Measurements from ENCODE around the gene NRG2. TPM values are rescaled to one million over a fixed set of nuclear protein-coding genes. Genes with fewer than 3 reads are reported as not detected.

Gene NRG2
- total and polyA plus RNA-seq, 2 of the 4 experiments (the other 2 are of a cell fraction), result 0.18 TPM; not detected in 1

- H2BK20ac ChIP-seq (ENCODE audit: low read depth, low read length), result no peak overlapping the region
- no peaks in the 10 kb centered on the region; the same call in 1 of the 2 replicates for H3K9me3 ChIP-seq (ENCODE audit: control insufficient read depth, insufficient read depth, low read length)
- in situ Hi-C loops (cut with MboI; ENCODE audit: low sequenced_read_pairs) (no loop called here), dilution Hi-C loops (cut with HindIII; ENCODE audit: low sequenced_read_pairs, unreplicated experiment) (no loop called here), intact Hi-C loops (cut with micrococcal nuclease) (no loop called here)
- H3K56ac ChIP-seq (ENCODE audit: extremely low read depth, insufficient read depth, low read length), result no peak overlapping the region
- no peak overlapping the region for H2AK9ac ChIP-seq (replicated peaks; ENCODE audit: low read depth, low read length, poor library complexity)
- no peak overlapping the region for H3K9ac ChIP-seq (ENCODE audit: low read depth, low read length)
- no peak overlapping the region for H2AFZ ChIP-seq (replicated peaks; ENCODE audit: low read length, poor library complexity)
- H3K27ac ChIP-seq (ENCODE audit: insufficient read depth, low read length), result no peak overlapping the region
- no peaks in the 10 kb centered on the region for H3K79me1 ChIP-seq (ENCODE audit: low read depth in 1 of 2, low read length in 2 of 2)
- no peak overlapping the region for H2BK5ac ChIP-seq (ENCODE audit: low read depth, low read length, poor library complexity, severe bottlenecking)
- BruUV-seq (replicated peaks), result no TSS peak
- no peak for TF ChIP-seq USF2 (IDR thresholded peaks at IDR 0.05; ENCODE audit: low read depth, low read length)
- no peak for TF ChIP-seq FOS (IDR thresholded peaks at IDR 0.05; ENCODE audit: low read depth, low read length)
- TF ChIP-seq CTCF (conservative IDR thresholded peaks at IDR 0.05; ENCODE audit: low read depth, low read length), result no peak
- TF ChIP-seq POLR2A (IDR thresholded peaks at IDR 0.05; ENCODE audit: low read depth, low read length), result no peak
- TF ChIP-seq CEBPB (IDR thresholded peaks at IDR 0.05; ENCODE audit: low read depth, low read length), result no peak
- TF ChIP-seq RFX5 (IDR thresholded peaks at IDR 0.05; ENCODE audit: low read depth, low read length), result no peak
- no peak for TF ChIP-seq MXI1 (IDR thresholded peaks at IDR 0.05; ENCODE audit: borderline replicate concordance, low read depth, low read length)
- no peak for TF ChIP-seq MAZ (IDR thresholded peaks at IDR 0.05; ENCODE audit: borderline replicate concordance, low read depth, low read length)
- TF ChIP-seq SMC3 (IDR thresholded peaks at IDR 0.05; ENCODE audit: low read depth, low read length), result no peak
- no peak for TF ChIP-seq BHLHE40 (IDR thresholded peaks at IDR 0.05; ENCODE audit: low read depth, low read length)
- no peak for TF ChIP-seq CHD1 (IDR thresholded peaks at IDR 0.05; ENCODE audit: low read depth, low read length)
- TF ChIP-seq RCOR1 (IDR thresholded peaks at IDR 0.05; ENCODE audit: insufficient replicate concordance, low read length), result no peak
- no peak for TF ChIP-seq ELK1 (IDR thresholded peaks at IDR 0.05; ENCODE audit: borderline replicate concordance, low read depth, low read length)
- no peak overlapping the region for H4K5ac ChIP-seq (ENCODE audit: low read depth, low read length)
- no peak overlapping the region for H4K91ac ChIP-seq (ENCODE audit: insufficient read depth, low read depth, low read length)
- no peak overlapping the region for H3K14ac ChIP-seq (replicated peaks; ENCODE audit: low read depth, low read length)
- H3K4ac ChIP-seq (ENCODE audit: low read depth, low read length), result no peak overlapping the region
- H3K36me3 ChIP-seq (ENCODE audit: control insufficient read depth, insufficient read depth, low read length), result no peaks in the 10 kb centered on the region
- H3K4me2 ChIP-seq (ENCODE audit: low read depth, low read length), result no peak overlapping the region
- H4K8ac ChIP-seq (ENCODE audit: low read depth in 2 of 2, low read length in 2 of 2), result no peak overlapping the region
- H2BK15ac ChIP-seq (ENCODE audit: low read depth, low read length), result no peak overlapping the region
- H3K4me3 ChIP-seq (ENCODE audit: insufficient read depth, low read depth, low read length), result no peak overlapping the region
- no peak overlapping the region for H2BK120ac ChIP-seq (ENCODE audit: low read depth, low read length)
- H3K4me1 ChIP-seq (ENCODE audit: control insufficient read depth, insufficient read depth, low read length), result no peaks in the 10 kb centered on the region
- ChIA-PET CTCF (no interaction called here), POLR2A (ENCODE audit: unreplicated experiment) (no interaction called here)
- no peak for ATAC-seq (ENCODE audit: low read depth)
- H4K20me1 ChIP-seq (ENCODE audit: insufficient read depth, low read length), result no peaks in the 10 kb centered on the region
- 25% methylated on average over 3 of the region's 8 CpGs; no CpG with 5 or more reads in 1 of the 2 experiments for WGBS, 2 experiments (ENCODE audit: extremely low coverage in 2 of 2, insufficient read length in 1 of 2)
- H3K27me3 ChIP-seq (ENCODE audit: control insufficient read depth, insufficient read depth, low read length), result peaks cover 46% of the 10 kb centered on the region
- H3K9me1 ChIP-seq (ENCODE audit: insufficient read depth, low read length), result no peaks in the 10 kb centered on the region
- H3K18ac ChIP-seq (ENCODE audit: low read depth, low read length), result no peak overlapping the region
- DNase-seq, result no peak
- no peak overlapping the region for H2AK5ac ChIP-seq (ENCODE audit: low read depth, low read length)
- no peak overlapping the region for H3K23ac ChIP-seq (ENCODE audit: low read depth, low read length)
Measured at GRCh38 chr5:140018096-140018481, 25.0 kb downstream of the NRG2 start.

Data from IMR-90 (cell line).